Esophagus squamous epithelium (tissue), 5 donors: ENCODE measurements around the gene SP100. TPM values are rescaled to one million over a fixed set of nuclear protein-coding genes. Genes with fewer than 3 reads are reported as not detected.

Experiments
- DNase-seq: peaks from one replicate; lab custom pipeline; 2025; lab: John Stamatoyannopoulos, UW
- H3K27ac ChIP-seq, 4 donors: fragments of 200-600 bp; sonication (generic); one replicate each; pipeline ENCODE4 v1.5.1; 2016 to 2019; ENCODE audit warnings: mild to moderate bottlenecking in 1 of 4
- H3K27me3 ChIP-seq, 4 donors: fragments of 200-600 bp; sonication (generic); 1 replicate in 3 of 4; 2 replicates in 1 of 4; pipeline versions ENCODE4 v1.5.1 to v1.6.0; 2017 to 2021; ENCODE audit warnings: antibody characterized with exemption in 1 of 4
- H3K36me3 ChIP-seq, 3 donors: fragments of 200-600 bp; sonication (generic); one replicate each; pipeline ENCODE4 v1.5.1; 2016 to 2019
- H3K4me1 ChIP-seq, 3 donors: fragments of 200-600 bp; sonication (generic); one replicate each; pipeline ENCODE4 v1.5.1; 2017 to 2019
- H3K4me3 ChIP-seq, 4 donors: fragments of 200-600 bp; sonication (generic); 1 replicate in 3 of 4; 2 replicates in 1 of 4; pipeline ENCODE4 v1.5.1; 2016 to 2019; ENCODE audit warnings: mild to moderate bottlenecking in 2 of 4, moderate library complexity in 1 of 4
- H3K9me3 ChIP-seq, 3 donors: fragments of 200-600 bp; sonication (generic); one replicate each; pipeline ENCODE4 v1.5.1; 2016 to 2019
- POLR2A ChIP-seq, 4 donors: fragments of 450-650 bp; IDR thresholded peaks; one replicate each; pipeline ENCODE4 v1.6.1; 2017; ENCODE audit warnings: antibody characterized with exemption in 4 of 4, mild to moderate bottlenecking in 4 of 4, moderate library complexity in 3 of 4
- WGBS, 2 donors: methylation state at CpG; one replicate each; pipeline ENCODE4 v1.1.5; 2018; 5-methylcytosine and 5-hydroxymethylcytosine counted together
- intact Hi-C: fragments of 100-400 bp; cut with DNase I; formaldehyde crosslinking; loops from one replicate; pipeline ENCODE4 v1.15.0; 2022
- total RNA-seq, 4 donors: library from RNA; depleted of rRNA; stranded (reverse); fragments of >200 nt; gene quantifications; one replicate each; pipeline ENCODE4 v1.1.0, GENCODE V29; 2016
- TF ChIP-seq, protein P1 (sequence below), 6 experiments: fragments of 450-650 bp in 4 of 6; fragments of 200-600 bp in 2 of 6; sonication (generic) in 2 of 6; IDR thresholded peaks; one replicate each; pipeline ENCODE4 v1.5.1; 2016 to 2019; ENCODE audit warnings: antibody characterized with exemption in 6 of 6, mild to moderate bottlenecking in 4 of 6, moderate library complexity in 4 of 6
- donor health status: DM: yes; HTN: yes; CAD: no.

SP100 gene
- total RNA-seq, 4 donors from 2014 or later = 17.8 to 69.0 (median 45.5) TPM

DNA sequence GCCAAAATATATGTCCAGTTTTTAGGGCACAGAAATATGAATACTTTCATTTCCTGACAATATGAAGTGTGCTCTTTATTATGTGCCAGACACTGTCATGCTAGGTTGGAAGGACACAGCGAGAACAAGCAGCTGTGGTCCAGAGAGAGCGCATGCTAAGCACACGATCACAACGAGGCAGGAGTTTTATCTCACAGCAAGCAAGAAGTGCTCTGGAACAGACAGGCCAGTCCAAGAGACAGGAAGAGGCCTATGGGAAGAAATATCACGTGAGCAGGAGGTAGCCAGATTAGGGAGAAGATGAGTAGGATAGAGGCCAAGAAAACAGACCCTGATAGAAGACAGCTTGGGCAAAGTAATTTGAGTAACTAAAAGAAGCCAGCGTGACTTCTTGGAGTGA, 161.1 kb downstream of the SP100 start:
- 64 to 73% methylated on average over 6 of the region's 6 CpGs for WGBS, 2 donors
- TF ChIP-seq, protein P1, sequence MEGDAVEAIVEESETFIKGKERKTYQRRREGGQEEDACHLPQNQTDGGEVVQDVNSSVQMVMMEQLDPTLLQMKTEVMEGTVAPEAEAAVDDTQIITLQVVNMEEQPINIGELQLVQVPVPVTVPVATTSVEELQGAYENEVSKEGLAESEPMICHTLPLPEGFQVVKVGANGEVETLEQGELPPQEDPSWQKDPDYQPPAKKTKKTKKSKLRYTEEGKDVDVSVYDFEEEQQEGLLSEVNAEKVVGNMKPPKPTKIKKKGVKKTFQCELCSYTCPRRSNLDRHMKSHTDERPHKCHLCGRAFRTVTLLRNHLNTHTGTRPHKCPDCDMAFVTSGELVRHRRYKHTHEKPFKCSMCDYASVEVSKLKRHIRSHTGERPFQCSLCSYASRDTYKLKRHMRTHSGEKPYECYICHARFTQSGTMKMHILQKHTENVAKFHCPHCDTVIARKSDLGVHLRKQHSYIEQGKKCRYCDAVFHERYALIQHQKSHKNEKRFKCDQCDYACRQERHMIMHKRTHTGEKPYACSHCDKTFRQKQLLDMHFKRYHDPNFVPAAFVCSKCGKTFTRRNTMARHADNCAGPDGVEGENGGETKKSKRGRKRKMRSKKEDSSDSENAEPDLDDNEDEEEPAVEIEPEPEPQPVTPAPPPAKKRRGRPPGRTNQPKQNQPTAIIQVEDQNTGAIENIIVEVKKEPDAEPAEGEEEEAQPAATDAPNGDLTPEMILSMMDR (IDR thresholded peaks at IDR 0.05) = no peak
- no peak for TF ChIP-seq POLR2A (IDR thresholded peaks at IDR 0.05)
- H3K27me3 ChIP-seq = peaks cover 0 to 7% (median 0%) of the 10 kb centered on the region in 4 donors
- H3K9me3 ChIP-seq = peaks cover 0 to 12% (median 0%) of the 10 kb centered on the region in 3 donors
- no peaks in the 10 kb centered on the region for H3K36me3 ChIP-seq
- no peak overlapping the region for H3K27ac ChIP-seq
- intact Hi-C loops = no loop called here
- H3K4me1 ChIP-seq = no peaks in the 10 kb centered on the region
- H3K4me3 ChIP-seq = no peak overlapping the region
- DNase-seq = no peak

DNA sequence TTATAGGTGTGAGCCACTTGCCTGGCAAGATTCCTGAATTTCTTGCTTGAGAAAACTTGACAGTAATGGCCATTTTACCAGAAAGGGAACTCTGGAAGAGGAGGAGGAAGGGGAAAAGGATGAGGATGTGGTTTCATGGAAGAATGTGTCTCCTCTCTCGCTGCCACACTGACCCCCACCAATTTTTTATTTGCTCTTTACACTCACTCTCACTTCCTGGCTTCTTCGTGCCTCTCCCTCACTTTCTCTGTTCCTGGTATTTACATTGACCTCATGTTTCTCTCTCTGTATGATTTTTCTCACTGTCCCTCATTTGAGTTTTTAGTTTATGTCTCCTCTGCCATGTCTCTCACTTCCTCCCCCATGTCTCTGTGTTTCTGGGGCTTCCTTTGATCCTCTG, 162.1 kb downstream of the SP100 start:
- DNase-seq = no peak
- H3K4me1 ChIP-seq = no peaks in the 10 kb centered on the region
- H3K27me3 ChIP-seq = peaks cover 0 to 7% (median 0%) of the 10 kb centered on the region in 4 donors
- intact Hi-C loops = no loop called here
- peaks cover 0 to 12% (median 0%) of the 10 kb centered on the region in 3 donors for H3K9me3 ChIP-seq
- 13 to 15% methylated on average over 2 of the region's 2 CpGs for WGBS, 2 donors
- no peak overlapping the region for H3K4me3 ChIP-seq
- no peak for TF ChIP-seq POLR2A (IDR thresholded peaks at IDR 0.05)
- TF ChIP-seq, protein P1 (IDR thresholded peaks at IDR 0.05) = no peak
- H3K27ac ChIP-seq = no peak overlapping the region
- H3K36me3 ChIP-seq = no peaks in the 10 kb centered on the region

DNA sequence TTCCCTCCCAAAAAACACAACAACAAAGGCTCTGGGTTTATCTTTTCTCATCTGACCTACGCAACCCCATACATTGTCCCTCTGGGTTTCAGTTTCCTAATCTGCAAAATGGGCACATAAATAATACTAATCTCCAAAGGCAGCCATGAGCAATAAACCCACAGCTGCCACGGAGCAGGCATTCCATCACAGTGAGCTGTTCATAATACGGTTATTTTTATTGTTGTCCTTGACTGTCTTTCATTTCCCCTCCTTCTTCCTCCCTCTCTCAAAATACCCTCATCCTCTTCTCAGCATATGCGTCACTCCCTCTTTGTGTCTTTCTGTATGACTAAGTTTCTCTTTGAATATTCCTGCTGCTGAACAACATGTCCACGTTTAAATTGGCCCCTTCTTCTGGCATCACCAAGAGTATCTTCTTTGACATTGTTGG, 166.9 kb downstream of the SP100 start:
- 61 to 68% methylated on average over 5 of the region's 5 CpGs for WGBS, 2 donors
- Histone ChIP-seq H3K27me3 (peaks cover 0 to 7% (median 0%) of the 10 kb centered on the region in 4 donors), H3K36me3 (no peaks in the 10 kb centered on the region), H3K27ac (no peak overlapping the region), H3K4me3 (no peak overlapping the region), H3K9me3 (no peaks in the 10 kb centered on the region), H3K4me1 (no peaks in the 10 kb centered on the region)
- DNase-seq = no peak
- TF ChIP-seq, protein P1 (IDR thresholded peaks at IDR 0.05) = no peak
- no peak for TF ChIP-seq POLR2A (IDR thresholded peaks at IDR 0.05)
- intact Hi-C loops = no loop called here

DNA sequence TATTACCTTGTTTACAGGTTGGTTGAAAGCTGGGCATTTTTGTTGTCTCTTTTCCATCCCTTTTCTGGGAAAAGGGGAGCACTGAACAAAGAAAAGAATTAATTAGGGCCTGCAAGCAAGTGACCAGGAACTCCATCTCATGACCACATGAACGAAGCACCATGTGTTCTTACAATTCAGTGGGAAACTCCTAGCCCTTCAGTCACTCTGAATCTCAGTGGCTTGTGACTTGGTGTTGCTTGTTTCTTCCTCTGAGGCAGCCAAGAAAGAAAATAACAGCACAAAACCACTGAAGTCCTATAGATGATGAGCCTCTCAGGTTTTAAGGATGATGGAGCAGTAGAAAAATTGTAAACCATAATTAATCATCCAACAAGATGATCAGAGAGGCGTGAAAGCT, 167.6 kb downstream of the SP100 start:
- intact Hi-C loops = no loop called here
- no peak for TF ChIP-seq POLR2A (IDR thresholded peaks at IDR 0.05)
- TF ChIP-seq, protein P1 (IDR thresholded peaks at IDR 0.05) = no peak
- H3K4me3 ChIP-seq = no peak overlapping the region

DNA sequence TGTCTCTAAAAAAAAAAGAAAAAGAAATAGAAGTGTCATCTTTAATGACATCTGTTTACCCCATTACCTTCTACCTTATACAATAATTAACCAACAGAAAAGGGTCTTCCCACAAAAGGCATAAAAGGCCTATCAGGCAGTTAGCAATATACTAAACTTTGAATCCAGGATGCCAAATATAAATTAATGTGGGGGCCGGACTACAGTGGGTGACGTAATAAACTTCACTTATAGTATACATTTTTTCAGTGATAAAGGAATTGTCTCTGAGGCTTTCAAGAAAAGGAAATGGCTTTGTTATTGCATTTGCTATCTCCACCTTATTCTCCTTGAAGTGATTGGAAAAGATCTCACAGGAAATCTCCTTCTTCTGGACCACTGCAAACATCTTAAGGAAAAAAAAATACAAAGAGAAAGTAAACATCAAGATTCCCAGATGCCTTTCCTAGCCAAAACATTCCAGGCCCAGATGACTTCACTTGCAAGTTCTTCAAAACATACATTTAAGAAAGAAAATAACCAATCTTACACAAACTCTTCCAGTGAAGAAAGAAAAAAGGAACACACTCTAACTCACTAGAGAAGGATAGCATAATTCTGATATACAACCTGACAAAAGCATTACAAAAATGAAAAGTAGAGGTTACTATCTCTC, 170.5 kb downstream of the SP100 start:
- no peak for DNase-seq
- no peaks in the 10 kb centered on the region for H3K36me3 ChIP-seq
- H3K4me1 ChIP-seq = no peaks in the 10 kb centered on the region
- H3K27me3 ChIP-seq = no peaks in the 10 kb centered on the region
- no peaks in the 10 kb centered on the region for H3K9me3 ChIP-seq
- TF ChIP-seq, protein P1 (IDR thresholded peaks at IDR 0.05) = no peak
- TF ChIP-seq POLR2A (IDR thresholded peaks at IDR 0.05) = no peak
- H3K27ac ChIP-seq = no peak overlapping the region
- WGBS, 2 donors = 48 to 53% methylated on average over 2 of the region's 2 CpGs
- H3K4me3 ChIP-seq = no peak overlapping the region
- intact Hi-C loops = no loop called here

More for the DNA sequence above, 167.6 kb downstream of the SP100 start:
- no peak for DNase-seq
- H3K4me1 ChIP-seq = no peaks in the 10 kb centered on the region
- H3K27me3 ChIP-seq = peaks cover 0 to 7% (median 0%) of the 10 kb centered on the region in 4 donors
- no peaks in the 10 kb centered on the region for H3K9me3 ChIP-seq
- no peaks in the 10 kb centered on the region for H3K36me3 ChIP-seq
- no peak overlapping the region for H3K27ac ChIP-seq
- 80 to 83% methylated on average over 2 of the region's 2 CpGs for WGBS, 2 donors
